Cardiac septum (tissue), 1 donor: ENCODE data around the gene RASAL3. TPM values are rescaled to one million over a fixed set of nuclear protein-coding genes. Genes with fewer than 3 reads are reported as not detected.

Experiments
- microRNA-seq: library from miRNA; unstranded; fragments of <30 nt; microRNA quantifications from one replicate; pipeline ENCODE4 v1.2.0, GENCODE V29; 2020
- total RNA-seq: library from RNA; stranded (reverse); fragmentation: NEBNext Ultra II Directional; extraction: Animal tissue kit (Norgen Biotek cat#: 25700); gene quantifications from one replicate; pipeline ENCODE4 v1.2.1, GENCODE V29; 2021
- donor health status: DM: no; HTN: no; CAD: no.

RASAL3 gene
- total RNA-seq, 1 donor from 2014 or later: 1.7 TPM

Small RNA genes within 50 kb of the gene (microRNA-seq; reads per million reads assigned to microRNA genes)
- not detected for gene MIR1470

Other genes with a start within 250 kb of the RASAL3 start
- gene EPHX3, start 232.1 kb downstream of the RASAL3 start, total RNA-seq: 0.27 TPM
- gene BRD4, start 132.0 kb downstream of the RASAL3 start, total RNA-seq: 72.3 TPM
- 19.2 TPM for gene AKAP8, start 84.8 kb downstream of the RASAL3 start, total RNA-seq
- gene AKAP8L, start 45.6 kb downstream of the RASAL3 start, total RNA-seq: 63.1 TPM
- 21.6 TPM for gene WIZ, start 14.6 kb downstream of the RASAL3 start, total RNA-seq
- gene PGLYRP2, start 15.0 kb upstream of the RASAL3 start, total RNA-seq: not detected
- gene CYP4F22, start 44.0 kb upstream of the RASAL3 start, total RNA-seq: not detected
- gene CYP4F8, start 150.7 kb upstream of the RASAL3 start, total RNA-seq: not detected
- 1.00 TPM for gene CYP4F3, start 176.4 kb upstream of the RASAL3 start, total RNA-seq
- 1.9 TPM for gene CYP4F12, start 208.5 kb upstream of the RASAL3 start, total RNA-seq